Measurements from ENCODE around the gene ZBTB16. TPM values are rescaled to one million over a fixed set of nuclear protein-coding genes. Genes with fewer than 3 reads are reported as not detected.

Gene ZBTB16
- total and polyA plus RNA-seq, 4 donors: 8.9 to 140 (median 34.5) TPM

GRCh38 chr11:114116357-114116756 lies 56.8 kb downstream of the ZBTB16 start:
- Histone ChIP-seq H3K9me3 (ENCODE audit: control insufficient read depth in 4 of 4, low read length in 3 of 4) (no peaks in the 10 kb centered on the region), H3K27ac (ENCODE audit: low read depth in 1 of 2, low read length in 2 of 2) (no peak overlapping the region), H3K27me3 (ENCODE audit: control insufficient read depth in 4 of 4, insufficient read depth in 4 of 4, low read length in 3 of 4) (no peaks in the 10 kb centered on the region), H3K9ac (ENCODE audit: low read depth in 1 of 2, low read length in 2 of 2) (no peak overlapping the region), H3K4me1 (ENCODE audit: control insufficient read depth in 4 of 4, insufficient read depth in 4 of 4, low read length in 3 of 4) (peaks cover 23 to 55% (median 46%) of the 10 kb centered on the region in 4 donors), H3K4me3 (ENCODE audit: low read depth in 1 of 3, low read length in 3 of 3) (no peak overlapping the region), H3K36me3 (ENCODE audit: control insufficient read depth in 4 of 4, insufficient read depth in 3 of 4, low read depth in 1 of 4, low read length in 3 of 4) (peaks cover 0 to 4% (median 0%) of the 10 kb centered on the region in 4 donors)
- TF ChIP-seq CTCF (IDR thresholded peaks at IDR 0.05; ENCODE audit: low read depth, low read length, missing input control) (no peak), ZBTB33 (IDR thresholded peaks at IDR 0.05) (no peak), FOXA1 (IDR thresholded peaks at IDR 0.05) (no peak), HNF4A (conservative IDR thresholded peaks at IDR 0.05) (no peak), NR2F2 (IDR thresholded peaks at IDR 0.05) (no peak), REST (IDR thresholded peaks at IDR 0.05) (no peak), TAF1 (conservative IDR thresholded peaks at IDR 0.05) (no peak), GABPA (IDR thresholded peaks at IDR 0.05 in 1 of 2, conservative IDR thresholded peaks at IDR 0.05 in 1 of 2) (no peak), RXRA (IDR thresholded peaks at IDR 0.05) (no peak), EGR1 (IDR thresholded peaks at IDR 0.05; ENCODE audit: low read depth in 2 of 2) (no peak), SP1 (IDR thresholded peaks at IDR 0.05) (no peak), HNF4G (IDR thresholded peaks at IDR 0.05) (no peak), YY1 (IDR thresholded peaks at IDR 0.05) (no peak)
- no peak for DNase-seq (ENCODE audit: low spot score)
- WGBS: 79% methylated on average over 5 of the region's 5 CpGs

- no peak for DNase-seq (ENCODE audit: low spot score)
- no peak overlapping the region for H3K4me3 ChIP-seq (ENCODE audit: low read depth in 1 of 3, low read length in 3 of 3)
- no peaks in the 10 kb centered on the region for H3K9me3 ChIP-seq (ENCODE audit: control insufficient read depth in 4 of 4, low read length in 3 of 4)
- H3K4me1 ChIP-seq (ENCODE audit: control insufficient read depth in 4 of 4, insufficient read depth in 4 of 4, low read length in 3 of 4): peaks cover 25 to 56% (median 46%) of the 10 kb centered on the region in 4 donors
- TF ChIP-seq CTCF (IDR thresholded peaks at IDR 0.05; ENCODE audit: low read depth, low read length, missing input control) (no peak), RAD21 (IDR thresholded peaks at IDR 0.05) (no peak), HNF4A (conservative IDR thresholded peaks at IDR 0.05) (no peak), TAF1 (conservative IDR thresholded peaks at IDR 0.05) (no peak), ATF3 (IDR thresholded peaks at IDR 0.05) (no peak), SP1 (IDR thresholded peaks at IDR 0.05) (no peak), JUND (IDR thresholded peaks at IDR 0.05) (no peak), NR2F2 (IDR thresholded peaks at IDR 0.05) (no peak), YY1 (IDR thresholded peaks at IDR 0.05) (no peak), GABPA (IDR thresholded peaks at IDR 0.05 in 1 of 2, conservative IDR thresholded peaks at IDR 0.05 in 1 of 2) (no peak), FOXA1 (IDR thresholded peaks at IDR 0.05) (no peak), REST (IDR thresholded peaks at IDR 0.05) (no peak), FOXA2 (IDR thresholded peaks at IDR 0.05) (no peak)
- H3K27me3 ChIP-seq (ENCODE audit: control insufficient read depth in 4 of 4, insufficient read depth in 4 of 4, low read length in 3 of 4): no peaks in the 10 kb centered on the region
- peaks cover 0 to 4% (median 0%) of the 10 kb centered on the region in 4 donors for H3K36me3 ChIP-seq (ENCODE audit: control insufficient read depth in 4 of 4, insufficient read depth in 3 of 4, low read depth in 1 of 4, low read length in 3 of 4)
- no peak overlapping the region for H3K27ac ChIP-seq (ENCODE audit: low read depth in 1 of 2, low read length in 2 of 2)
- no peak overlapping the region for H3K9ac ChIP-seq (ENCODE audit: low read depth in 1 of 2, low read length in 2 of 2)
- WGBS: 91% methylated on average over 3 of the region's 3 CpGs
These were observed 57.3 kb downstream of the ZBTB16 start for GRCh38 chr11:114116800-114117199.

Measured in liver (tissue), 9 donors.